GM21529 (cell line): ENCODE results near the gene MRC1.
"Not testable (repeated sequence)": the region's sequence is repeated elsewhere in the genome, so short reads cannot be mapped to it uniquely, and the experiment has no call there.

ENCODE experiments used
- ATAC-seq: cut with Tn5 transposase; IDR thresholded peaks from one replicate; pipeline ENCODE4 v1.9.1; 2021; ENCODE audit not compliant: unreplicated experiment

MRC1 gene

DNA sequence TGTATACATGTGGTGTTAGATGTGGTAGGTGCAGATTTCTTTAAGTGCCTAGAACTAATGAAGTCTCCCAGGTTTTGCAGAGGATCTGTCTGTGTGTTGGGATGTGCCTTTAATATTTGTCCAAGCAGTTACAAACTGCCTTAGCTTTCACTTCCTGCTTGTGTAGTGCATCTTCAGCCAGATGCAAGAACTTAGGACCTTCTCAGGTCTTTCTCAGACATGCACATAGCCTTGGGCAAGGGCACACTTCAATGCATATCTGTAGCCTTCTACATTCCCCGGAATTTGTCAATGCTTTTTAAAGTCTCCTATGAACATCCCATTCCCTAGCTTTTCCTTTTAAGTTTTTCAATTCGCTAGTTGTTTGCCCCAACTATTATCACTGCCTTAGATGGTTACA lies 95.4 kb downstream of the MRC1 start:
- ATAC-seq = no peak

DNA sequence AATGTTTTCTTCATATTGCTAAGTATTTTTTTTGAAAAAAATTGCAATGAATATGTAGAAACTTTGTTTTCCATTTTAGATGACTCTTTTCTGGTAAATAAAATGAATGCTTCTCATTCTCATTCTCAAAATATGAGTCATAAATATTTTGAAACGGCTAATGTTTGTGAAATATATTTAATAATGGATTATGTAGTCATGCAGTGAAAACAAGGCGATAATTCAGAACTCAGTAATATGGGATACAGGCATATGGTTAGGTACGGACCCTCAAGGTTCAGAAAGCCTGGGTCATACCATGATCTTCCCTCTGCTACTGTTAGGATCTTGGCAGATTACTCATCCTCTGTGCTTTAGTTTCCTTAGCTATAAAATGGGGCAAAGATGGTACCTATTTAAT lies 96.3 kb downstream of the MRC1 start:
- no peak for ATAC-seq

DNA sequence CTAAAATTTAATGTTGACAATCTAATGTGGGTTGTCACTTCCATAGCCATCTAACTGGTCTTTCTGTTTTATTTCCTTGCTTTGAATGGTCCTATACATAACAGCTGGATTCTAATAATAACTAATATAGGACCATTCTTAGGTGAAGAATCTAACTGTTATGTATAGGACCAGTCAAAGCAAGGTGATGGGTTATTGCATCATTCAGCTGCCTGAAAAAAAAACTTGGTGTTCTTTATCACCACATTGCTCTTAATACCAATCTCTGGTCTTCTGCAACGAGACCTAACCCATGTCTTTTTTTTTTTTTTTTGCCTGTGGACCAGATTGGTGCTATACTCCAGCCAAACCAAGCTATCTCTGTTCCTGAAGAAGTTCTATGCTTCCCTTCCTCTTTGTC lies 96.9 kb downstream of the MRC1 start:
- ATAC-seq = no peak

DNA sequence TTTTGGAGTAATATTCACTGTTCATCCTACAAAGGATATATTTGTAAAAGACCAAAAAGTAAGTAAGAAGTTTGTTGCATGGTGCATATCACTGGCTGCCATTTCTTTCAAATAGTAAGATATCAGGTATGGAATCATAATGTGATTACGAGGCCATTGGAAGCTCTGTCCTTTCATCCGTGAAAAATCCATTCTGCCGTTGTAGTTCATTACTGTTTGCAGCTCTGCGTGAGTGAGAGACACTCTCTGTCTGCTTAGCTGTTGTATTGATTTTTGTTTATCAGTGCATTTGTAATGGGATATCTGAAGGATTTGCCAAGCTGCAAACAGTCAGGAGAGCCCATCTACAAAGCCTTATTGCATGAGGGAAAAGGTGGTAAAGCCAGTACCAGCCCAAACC lies 98.5 kb downstream of the MRC1 start:
- no peak for ATAC-seq

DNA sequence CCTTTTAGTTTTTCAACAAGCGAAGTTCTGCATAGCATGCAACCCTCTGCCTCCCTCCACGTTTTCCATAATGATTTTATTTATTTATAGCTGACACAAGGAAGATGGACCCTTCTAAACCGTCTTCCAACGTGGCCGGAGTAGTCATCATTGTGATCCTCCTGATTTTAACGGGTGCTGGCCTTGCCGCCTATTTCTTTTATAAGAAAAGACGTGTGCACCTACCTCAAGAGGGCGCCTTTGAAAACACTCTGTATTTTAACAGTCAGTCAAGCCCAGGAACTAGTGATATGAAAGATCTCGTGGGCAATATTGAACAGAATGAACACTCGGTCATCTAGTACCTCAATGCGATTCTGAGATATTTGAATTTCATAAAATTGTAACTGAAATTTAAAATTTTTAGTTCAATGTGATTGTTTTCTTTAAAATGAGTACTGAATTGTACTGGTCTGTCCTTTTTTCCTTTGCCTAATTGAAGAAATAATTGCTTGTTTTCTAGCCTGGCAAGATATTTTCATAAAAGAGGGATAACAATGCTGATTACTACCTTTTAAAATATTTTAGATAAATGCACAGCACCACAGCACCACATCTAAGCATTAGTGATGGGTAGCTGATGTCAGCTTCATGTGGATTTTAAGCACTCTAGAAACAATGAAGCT lies 101.1 kb downstream of the MRC1 start:
- peak; percentile 68 for ATAC-seq

DNA sequence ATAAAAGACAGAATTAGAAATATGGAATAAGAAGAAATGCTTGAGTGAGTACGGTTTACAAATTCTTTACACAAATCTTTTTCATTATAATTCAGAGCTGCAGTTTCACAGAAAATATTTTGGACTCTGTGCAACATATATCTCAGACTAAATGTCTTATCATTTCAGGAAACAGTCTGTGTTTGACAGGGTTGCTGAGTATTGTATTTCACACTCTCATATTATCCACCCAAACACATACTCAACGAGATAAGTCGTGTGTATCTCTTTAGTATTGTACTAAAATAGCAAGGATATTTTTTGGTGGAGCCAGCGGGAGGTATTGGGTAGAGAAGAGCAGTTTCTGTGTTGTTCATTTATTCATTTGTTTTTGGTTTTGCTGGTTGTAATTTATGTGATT lies 103.6 kb downstream of the MRC1 start:
- ATAC-seq = no peak

DNA sequence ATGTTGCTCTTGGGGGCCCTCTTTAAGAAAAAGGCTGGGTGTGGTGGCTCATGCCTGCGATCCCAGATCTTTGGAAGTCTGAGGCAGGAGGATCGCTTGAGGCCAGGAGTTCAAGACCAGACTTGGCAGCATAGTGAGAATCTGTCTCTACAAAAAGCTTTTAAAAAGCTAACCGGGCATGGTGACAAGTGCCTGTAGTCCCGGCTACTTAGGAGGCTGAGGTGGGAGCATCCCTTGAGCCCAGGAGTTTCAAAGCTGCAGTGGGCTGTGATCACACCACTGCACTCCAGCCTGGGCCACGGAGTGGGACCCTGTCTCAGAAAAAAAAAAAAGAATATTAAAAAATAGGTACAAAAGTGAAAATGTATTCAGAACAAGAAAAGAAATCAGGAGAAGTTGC lies 104.5 kb downstream of the MRC1 start:
- no peak for ATAC-seq

DNA sequence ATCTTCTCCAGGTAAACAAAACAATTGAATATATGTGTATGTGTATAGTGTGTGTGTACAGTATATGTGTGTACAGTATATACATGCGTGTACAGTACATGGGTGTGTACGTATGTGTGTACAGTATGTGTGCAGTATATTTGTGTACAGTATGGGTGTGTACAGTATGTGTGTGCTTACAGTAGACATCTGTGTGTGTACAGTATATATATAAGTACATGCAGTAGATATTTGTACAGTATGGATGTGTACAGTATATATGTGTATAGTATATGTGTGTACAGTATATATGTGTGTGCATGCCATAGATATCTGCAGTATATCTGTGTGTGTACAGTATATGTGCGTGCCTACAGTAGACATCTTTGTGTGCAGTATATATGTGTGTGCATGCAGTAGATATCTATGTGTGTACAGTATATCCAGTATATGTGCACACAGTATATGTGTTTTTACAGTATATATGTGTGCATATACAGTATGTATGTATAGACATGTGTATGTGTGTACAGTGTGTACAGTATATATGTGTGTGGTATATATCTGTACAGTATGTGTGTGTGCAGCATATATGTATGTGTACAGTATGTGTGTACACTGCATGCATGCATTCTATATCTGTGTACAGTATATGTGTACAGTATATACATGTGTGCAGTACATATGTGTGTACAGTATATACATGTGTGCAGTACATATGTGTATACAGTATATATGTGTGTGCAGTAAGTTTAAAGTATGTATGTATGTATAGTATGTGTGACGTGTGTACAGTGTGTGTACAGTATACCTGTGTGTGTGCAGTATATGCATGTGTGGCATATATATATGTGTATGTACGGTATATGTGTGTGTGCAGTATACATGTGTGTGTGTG lies 105.3 kb downstream of the MRC1 start:
- ATAC-seq = no peak

DNA sequence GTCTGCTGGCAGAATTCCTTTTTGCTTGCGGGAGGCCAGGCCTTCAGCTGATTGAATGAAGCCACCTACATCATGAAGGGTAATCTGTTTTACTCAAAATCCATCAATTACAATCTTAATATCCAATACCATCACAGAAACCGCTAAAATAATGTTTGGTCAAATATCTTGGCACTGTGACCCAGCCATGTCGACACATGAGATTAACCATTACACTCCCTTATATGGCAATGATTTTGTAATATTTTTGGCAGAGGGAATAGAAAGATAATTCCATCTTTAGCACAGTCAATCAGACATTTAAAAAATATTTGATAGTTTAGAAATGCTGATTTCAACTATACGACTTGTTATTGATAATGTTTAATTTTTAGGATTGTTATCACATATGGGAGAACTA lies 106.0 kb downstream of the MRC1 start:
- no peak for ATAC-seq

DNA sequence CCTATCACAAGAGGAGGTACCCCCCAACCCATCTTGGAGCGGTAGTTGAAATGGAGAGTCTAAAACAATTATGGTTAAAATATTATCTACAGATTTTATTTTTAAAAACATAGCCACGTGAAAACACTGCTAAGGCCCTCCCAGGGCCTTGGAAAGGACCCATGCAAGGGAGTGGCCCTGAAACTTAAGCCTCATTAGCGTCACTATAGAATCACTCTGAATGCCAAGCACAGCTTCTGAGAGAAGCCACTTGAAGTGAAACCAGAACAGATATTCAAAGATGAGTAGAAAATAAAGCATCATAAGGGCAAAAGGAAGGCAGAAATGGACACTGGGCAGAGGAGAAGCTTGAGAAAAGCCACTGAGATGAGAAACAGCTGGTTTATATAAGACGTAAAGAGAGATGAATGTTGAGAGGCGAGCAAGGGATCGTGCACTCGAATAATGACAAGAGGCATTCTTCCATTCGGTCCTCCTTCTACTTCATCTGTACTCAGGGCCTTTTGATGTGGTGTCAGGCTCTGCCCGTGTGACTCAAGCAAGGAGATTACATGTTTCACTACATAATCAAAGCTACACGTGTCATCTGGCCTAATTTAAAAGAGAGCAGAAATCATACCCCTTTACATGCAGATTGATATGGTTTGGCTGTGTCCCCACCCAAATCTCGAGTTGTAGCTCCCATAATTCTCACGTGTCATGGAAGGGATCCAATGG lies 109.2 kb downstream of the MRC1 start:
- no peak for ATAC-seq

DNA sequence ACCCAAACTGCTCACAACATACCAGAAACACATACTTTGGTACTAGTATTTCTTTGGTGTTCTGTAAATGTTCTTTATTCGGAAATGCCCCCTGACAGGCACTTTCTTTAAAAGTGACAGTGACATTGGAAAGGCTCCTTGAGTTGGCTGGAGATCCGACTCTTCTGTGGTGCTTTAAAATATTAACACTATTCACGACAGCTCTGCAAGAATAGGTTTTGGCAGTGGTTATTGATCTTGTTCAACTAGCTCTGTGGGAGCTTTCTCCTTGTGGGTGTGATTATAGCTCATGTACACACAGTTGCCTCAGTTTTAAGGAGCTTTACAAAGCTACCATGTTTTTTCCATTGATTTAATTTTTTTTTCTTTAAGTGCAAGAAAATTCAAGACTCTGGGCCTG lies 112.2 kb downstream of the MRC1 start:
- no peak for ATAC-seq

DNA sequence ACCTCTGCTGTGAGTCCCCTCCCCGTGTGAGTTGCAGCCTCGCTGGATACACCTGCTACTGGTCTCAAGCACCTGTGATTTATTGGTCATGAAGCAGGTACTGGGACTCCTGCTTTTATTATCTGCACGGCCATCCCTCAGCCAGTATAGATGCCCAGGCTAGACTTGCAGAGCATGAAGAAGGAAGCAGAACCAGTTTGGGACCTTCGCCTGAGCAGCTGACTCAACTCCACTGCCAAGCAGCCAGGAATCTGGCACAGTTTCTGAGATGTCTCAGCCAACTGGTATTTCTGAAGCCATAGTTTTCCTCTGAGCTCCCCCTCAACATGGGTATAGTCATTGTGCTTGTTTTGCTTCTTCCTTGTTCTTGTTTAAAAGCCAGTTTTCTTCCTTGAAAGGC lies 114.6 kb downstream of the MRC1 start:
- no peak for ATAC-seq

DNA sequence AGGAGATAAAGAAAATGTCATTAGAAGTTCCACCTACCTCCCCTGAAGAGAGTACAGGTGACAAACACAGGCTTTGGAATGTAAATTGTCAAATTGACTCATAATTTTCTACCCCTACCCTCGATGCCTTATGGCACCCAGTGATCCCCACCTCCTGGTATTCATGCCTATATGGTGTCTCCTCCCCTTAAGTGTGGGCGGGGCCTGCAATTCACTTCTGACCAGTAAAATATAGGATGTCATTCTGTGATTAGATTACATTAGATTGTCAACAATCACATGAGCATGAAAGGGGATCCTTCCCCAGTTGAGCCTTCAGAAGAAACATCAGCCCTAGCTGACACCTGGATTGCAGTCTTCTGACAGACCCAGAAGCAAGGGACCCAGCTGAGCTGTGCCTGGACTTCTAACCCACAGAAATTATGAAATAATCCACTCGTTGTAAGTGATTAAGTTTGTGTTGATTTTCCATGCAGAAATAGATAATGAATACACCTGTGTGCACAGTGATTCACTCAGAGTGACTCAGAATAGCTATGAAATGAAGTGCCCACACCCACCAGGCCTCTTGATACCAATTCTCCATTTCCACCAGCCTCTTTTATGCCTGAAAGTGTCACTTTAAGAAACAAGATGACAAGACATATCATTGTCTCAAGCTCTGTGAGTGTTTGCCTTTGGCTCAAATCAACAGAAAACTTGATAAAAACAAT lies 134.0 kb downstream of the MRC1 start:
- no peak for ATAC-seq

DNA sequence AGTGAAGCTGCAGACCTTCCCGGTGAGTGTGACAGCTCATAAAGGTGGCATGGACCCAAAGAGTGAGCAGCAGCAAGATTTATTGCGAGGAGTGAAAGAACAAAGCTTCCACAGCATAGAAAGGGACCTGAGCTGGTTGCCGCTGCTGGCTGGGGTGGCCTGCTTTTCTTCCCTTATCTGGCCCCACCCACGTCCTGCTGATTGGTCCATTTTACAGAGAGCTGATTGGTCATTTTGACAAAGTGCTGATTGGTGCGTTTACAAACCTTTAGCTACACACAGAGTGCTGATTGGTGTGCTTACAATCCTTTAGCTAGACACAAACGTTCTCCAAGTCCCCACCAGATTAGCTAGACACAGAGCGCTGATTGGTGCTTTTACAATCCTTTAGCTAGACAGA lies 141.1 kb downstream of the MRC1 start:
- ATAC-seq = not testable (repeated sequence)

DNA sequence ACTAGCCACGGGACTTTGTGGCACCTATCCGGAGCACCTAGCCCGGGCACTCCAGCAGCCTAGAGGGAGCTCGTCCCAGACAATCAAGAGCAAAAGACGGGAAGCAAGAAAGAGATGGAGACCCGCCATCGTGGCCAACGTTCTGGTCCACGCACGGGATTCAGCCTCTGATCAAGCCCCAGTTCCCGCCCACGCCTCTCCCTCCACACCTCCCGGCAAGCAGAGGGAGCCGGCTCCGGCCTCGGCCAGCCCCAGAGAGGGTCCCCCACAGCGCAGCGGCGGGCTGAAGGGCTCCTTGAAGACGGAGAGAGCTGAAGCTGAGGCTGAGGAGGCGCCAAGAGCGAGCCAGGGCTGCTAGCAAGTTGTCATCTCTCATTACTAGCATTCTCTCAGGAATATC lies 141.6 kb downstream of the MRC1 start:
- ATAC-seq = no peak

DNA sequence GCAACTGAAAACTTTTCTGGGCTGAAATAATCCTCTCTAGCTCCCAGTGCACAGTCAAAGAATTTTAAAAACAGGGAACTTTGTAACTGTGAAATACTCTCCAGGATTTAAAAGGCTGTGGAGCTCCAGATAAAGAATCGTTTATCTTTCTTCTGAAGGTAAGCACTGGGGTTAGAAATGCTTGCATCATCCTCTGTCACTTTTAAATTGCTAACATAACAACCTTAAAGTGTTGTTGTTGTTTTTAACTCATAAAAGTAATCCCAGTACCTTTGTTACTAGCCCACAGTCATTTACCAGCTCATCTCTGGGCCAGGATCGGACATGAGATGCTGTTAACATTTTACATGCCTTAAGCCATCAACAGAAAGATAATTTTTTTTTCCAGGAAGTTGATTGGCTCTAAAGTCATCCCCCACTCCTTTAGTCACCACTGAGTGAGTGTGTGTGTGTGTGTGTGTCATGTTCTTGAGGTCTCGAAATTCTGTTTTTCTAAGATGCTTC lies 142.8 kb downstream of the MRC1 start, which contains the start of gene SLC39A12:
SLC39A12 (plus strand) TSS at position 51 of the 504 bp plus-strand sequence. CDS start 1,359 bp downstream, outside the sequence.
- no peak for ATAC-seq

DNA sequence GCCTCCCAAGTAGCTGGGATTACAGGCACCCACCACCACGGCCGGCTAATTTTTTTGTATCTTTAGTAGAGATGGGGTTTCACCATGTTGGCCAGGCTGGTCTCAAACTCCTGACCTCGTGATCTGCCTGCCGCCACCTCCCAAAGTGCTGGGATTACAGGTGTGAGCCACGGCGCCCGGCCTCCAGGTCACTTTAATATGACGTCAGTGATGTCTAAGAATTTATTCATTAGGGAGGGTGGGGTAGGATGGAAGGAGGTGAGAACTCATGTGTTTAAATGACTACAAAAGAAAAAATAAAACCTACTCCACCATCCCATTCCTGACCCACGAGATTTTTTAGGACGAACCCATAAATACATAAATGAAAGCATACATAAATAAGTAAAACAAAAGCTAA lies 145.2 kb downstream of the MRC1 start:
- not testable (repeated sequence) for ATAC-seq

DNA sequence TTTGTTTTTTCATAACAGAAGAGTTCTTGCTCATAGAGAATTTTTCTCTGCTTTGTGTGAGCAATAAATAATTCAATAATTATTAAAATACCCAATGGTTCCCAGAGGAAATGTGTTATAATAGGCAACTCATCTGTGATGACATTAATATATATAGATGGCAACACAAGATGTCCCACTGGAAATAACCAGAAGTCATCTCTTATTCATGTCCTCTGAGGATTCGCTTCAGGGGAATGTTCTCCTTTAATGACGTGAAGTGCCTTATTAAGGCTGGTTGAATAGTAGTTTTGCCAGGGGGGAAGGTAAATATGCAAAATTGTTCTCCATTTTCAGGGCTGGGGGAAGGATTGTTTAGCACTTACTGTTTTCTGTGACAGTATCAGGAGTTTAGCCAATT lies 145.7 kb downstream of the MRC1 start:
- no peak for ATAC-seq

DNA sequence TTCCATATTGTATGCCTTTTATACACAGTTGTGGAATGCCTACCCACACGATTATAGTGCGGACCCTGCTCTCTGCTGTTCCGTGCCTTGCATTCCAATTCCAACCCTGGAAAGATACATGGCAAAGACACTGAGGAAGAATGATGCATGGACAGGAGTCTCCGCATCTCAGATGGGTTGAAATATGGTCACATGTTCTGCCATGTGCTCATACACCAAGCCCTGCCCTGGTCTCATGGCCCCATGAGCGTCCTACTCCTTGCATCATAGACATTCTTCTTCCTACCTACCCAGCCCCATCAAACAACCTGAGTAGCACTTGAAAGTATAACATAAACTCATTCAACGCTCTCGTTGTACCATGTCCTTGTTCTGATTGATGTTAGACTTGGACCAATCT lies 148.9 kb downstream of the MRC1 start:
- no peak for ATAC-seq

DNA sequence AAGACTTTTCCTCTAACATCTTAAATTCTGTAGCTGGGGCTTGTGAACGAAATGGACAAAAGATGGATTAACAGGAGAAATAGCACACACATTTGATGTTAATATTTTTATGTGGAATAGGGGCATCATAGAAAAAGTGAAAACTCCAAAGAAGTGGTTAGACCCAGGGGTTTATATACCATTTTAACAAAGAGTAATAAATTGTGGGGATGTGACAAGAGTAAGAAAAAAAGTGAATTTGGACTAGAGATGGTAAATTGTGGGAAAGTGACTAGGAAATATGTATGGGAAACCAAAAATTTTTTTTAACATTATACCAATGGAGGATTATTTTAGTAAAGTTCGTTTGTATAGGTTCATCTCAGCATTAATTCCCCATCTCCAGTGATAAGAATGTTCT lies 150.7 kb downstream of the MRC1 start:
- ATAC-seq = no peak
